Neural progenitor cell (in vitro differentiated cells): Measurements from ENCODE around the gene TRAPPC12. TPM values are rescaled to one million over a fixed set of nuclear protein-coding genes. Genes with fewer than 3 reads are reported as not detected.
A peak's percentile ranks its signal among the peaks of the same experiment; 100 is the strongest.

ENCODE experiments used
- DNase-seq: peaks from one replicate; pipeline ENCODE4 v3.0.0-alpha.2; 2016; ENCODE audit warnings: low spot score
- H2AFZ ChIP-seq: fragments of 200-600 bp; sonication (generic); replicated peaks from 2 replicates; pipeline ENCODE4 v1.6.1; 2016; ENCODE audit warnings: antibody characterized with exemption
- H3F3A ChIP-seq: fragments of 200-600 bp; sonication (generic); 2 replicates; pipeline ENCODE4 v1.6.1; 2016; ENCODE audit warnings: antibody characterized with exemption, low read depth
- H3K27ac ChIP-seq: fragments of 200-600 bp; sonication (generic); 2 replicates; pipeline ENCODE4 v1.5.1; 2016; ENCODE audit warnings: mild to moderate bottlenecking
- H3K27me3 ChIP-seq: fragments of 200-600 bp; sonication (generic); 2 replicates; pipeline ENCODE4 v1.6.1; 2016; ENCODE audit warnings: mild to moderate bottlenecking, moderate library complexity
- H3K36me3 ChIP-seq: fragments of 200-600 bp; sonication (generic); 2 replicates; pipeline ENCODE4 v1.5.1; 2016
- H3K4me1 ChIP-seq: fragments of 200-600 bp; sonication (generic); 2 replicates; pipeline ENCODE4 v1.6.1; 2016; ENCODE audit warnings: mixed run types
- H3K4me2 ChIP-seq: fragments of 200-600 bp; sonication (generic); 2 replicates; pipeline ENCODE4 v1.6.1; 2016
- H3K4me3 ChIP-seq: fragments of 200-600 bp; sonication (generic); 2 replicates; pipeline ENCODE4 v1.5.1; 2016
- H3K79me2 ChIP-seq: fragments of 200-600 bp; sonication (generic); 2 replicates; pipeline ENCODE4 v1.6.1; 2016; ENCODE audit warnings: low read depth
- H3K9ac ChIP-seq: fragments of 200-600 bp; sonication (generic); 2 replicates; pipeline ENCODE4 v1.6.1; 2016
- H3K9me3 ChIP-seq: fragments of 200-600 bp; sonication (generic); 2 replicates; pipeline ENCODE4 v1.5.1; 2016; ENCODE audit warnings: low read depth
- H4K20me1 ChIP-seq: fragments of 200-600 bp; sonication (generic); 2 replicates; pipeline ENCODE4 v1.6.1; 2016; ENCODE audit warnings: low read depth
- H3K27ac Mint-ChIP-seq: 3 replicates; pipeline ENCODE4 v1.8.0; 2021; ENCODE audit warnings: mixed read lengths
- H3K27me3 Mint-ChIP-seq: 2 replicates; pipeline ENCODE4 v1.8.0; 2022; ENCODE audit warnings: low read depth, mild to moderate bottlenecking, inconsistent platforms, moderate library complexity, mixed read lengths; ENCODE audit not compliant: insufficient read depth
- H3K36me3 Mint-ChIP-seq: 3 replicates; pipeline ENCODE4 v1.8.0; 2021; ENCODE audit warnings: mixed read lengths
- H3K4me1 Mint-ChIP-seq: 3 replicates; pipeline ENCODE4 v1.8.0; 2021; ENCODE audit warnings: mixed read lengths
- H3K4me3 Mint-ChIP-seq: 3 replicates; pipeline ENCODE4 v1.8.0; 2021; ENCODE audit warnings: mild to moderate bottlenecking, moderate library complexity, mixed read lengths
- H3K9me3 Mint-ChIP-seq: 3 replicates; pipeline ENCODE4 v1.8.0; 2020; ENCODE audit warnings: mixed read lengths
- CTCF ChIP-seq: fragments of 200-600 bp; sonication (generic); IDR thresholded peaks from 2 replicates; pipeline ENCODE4 v1.5.1; 2017; ENCODE audit warnings: antibody characterized with exemption, mild to moderate bottlenecking
- EZH2 ChIP-seq: fragments of 200-600 bp; sonication (generic); IDR thresholded peaks from 2 replicates; pipeline ENCODE4 v1.6.1; 2017; ENCODE audit warnings: antibody characterized with exemption, mild to moderate bottlenecking, moderate library complexity
- EZH2phosphoT487 ChIP-seq: fragments of 200-600 bp; sonication (generic); IDR thresholded peaks from 2 replicates; pipeline ENCODE4 v1.6.1; 2017; ENCODE audit warnings: antibody characterized with exemption
- total RNA-seq: library from RNA; depleted of rRNA; stranded (reverse); fragments of >200 nt; gene quantifications from 2 replicates; pipeline ENCODE4 v1.2.3, GENCODE V29; 2015; ENCODE audit warnings: low replicate concordance

TRAPPC12 gene
- total RNA-seq, 1 donor from 2014 or later: 59.5 TPM

GRCh38 chr2:3460831-3461800, 81.6 kb downstream of the TRAPPC12 start:
- H3K27ac Mint-ChIP-seq: no peak overlapping the region
- Histone ChIP-seq H3K9me3 (no peaks in the 10 kb centered on the region), H3K27ac (no peak overlapping the region), H3K79me2 (no peaks in the 10 kb centered on the region), H3K36me3 (no peaks in the 10 kb centered on the region), H3K27me3 (no peaks in the 10 kb centered on the region), H4K20me1 (peaks cover 7% of the 10 kb centered on the region), H3K4me1 (peaks cover 10% of the 10 kb centered on the region), H3K4me2 (no peak overlapping the region), H2AFZ (no peak overlapping the region), H3F3A (peaks cover 14% of the 10 kb centered on the region), H3K9ac (no peak overlapping the region), H3K4me3 (no peak overlapping the region)
- no peak overlapping the region for H3K4me3 Mint-ChIP-seq
- no peaks in the 10 kb centered on the region for H3K9me3 Mint-ChIP-seq
- peaks cover 24% of the 10 kb centered on the region for H3K4me1 Mint-ChIP-seq
- no peak for TF ChIP-seq EZH2phosphoT487
- no peak for TF ChIP-seq EZH2
- peaks cover 13% of the 10 kb centered on the region for H3K36me3 Mint-ChIP-seq
- peaks cover 7% of the 10 kb centered on the region for H3K27me3 Mint-ChIP-seq
- no peak for DNase-seq

GRCh38 chr2:3461801-3462492, 82.5 kb downstream of the TRAPPC12 start:
- no peak overlapping the region for H3K4me3 ChIP-seq
- H2AFZ ChIP-seq: no peak overlapping the region
- H3K9ac ChIP-seq: no peak overlapping the region
- no peaks in the 10 kb centered on the region for H3K9me3 Mint-ChIP-seq
- H3K9me3 ChIP-seq: no peaks in the 10 kb centered on the region
- H3K27ac ChIP-seq: no peak overlapping the region
- H4K20me1 ChIP-seq: peaks cover 7% of the 10 kb centered on the region
- H3K27me3 Mint-ChIP-seq: peaks cover 7% of the 10 kb centered on the region
- no peaks in the 10 kb centered on the region for H3K79me2 ChIP-seq
- H3K27ac Mint-ChIP-seq: no peak overlapping the region
- H3F3A ChIP-seq: peaks cover 14% of the 10 kb centered on the region
- peaks cover 10% of the 10 kb centered on the region for H3K4me1 ChIP-seq
- TF ChIP-seq EZH2phosphoT487: no peak
- TF ChIP-seq EZH2: no peak
- TF ChIP-seq CTCF: peak; percentile 88
- H3K36me3 Mint-ChIP-seq: peaks cover 9% of the 10 kb centered on the region
- peaks cover 24% of the 10 kb centered on the region for H3K4me1 Mint-ChIP-seq
- no peak overlapping the region for H3K4me2 ChIP-seq
- H3K36me3 ChIP-seq: no peaks in the 10 kb centered on the region
- no peaks in the 10 kb centered on the region for H3K27me3 ChIP-seq
- H3K4me3 Mint-ChIP-seq: no peak overlapping the region
- DNase-seq: peak; percentile 50

- H3K4me1 Mint-ChIP-seq: peaks cover 24% of the 10 kb centered on the region
- H3K27ac Mint-ChIP-seq: peak overlapping the region; percentile 8
- Histone ChIP-seq H3K36me3 (no peaks in the 10 kb centered on the region), H3K4me1 (peaks cover 10% of the 10 kb centered on the region), H3K9me3 (no peaks in the 10 kb centered on the region), H3K79me2 (no peaks in the 10 kb centered on the region), H3K27me3 (no peaks in the 10 kb centered on the region), H3K4me2 (no peak overlapping the region), H2AFZ (no peak overlapping the region), H3K27ac (no peak overlapping the region), H3K4me3 (no peak overlapping the region), H3F3A (peaks cover 14% of the 10 kb centered on the region), H3K9ac (no peak overlapping the region), H4K20me1 (peaks cover 7% of the 10 kb centered on the region)
- H3K27me3 Mint-ChIP-seq: peaks cover 7% of the 10 kb centered on the region
- no peaks in the 10 kb centered on the region for H3K9me3 Mint-ChIP-seq
- no peak for DNase-seq
- H3K4me3 Mint-ChIP-seq: no peak overlapping the region
- H3K36me3 Mint-ChIP-seq: peaks cover 8% of the 10 kb centered on the region
- no peak for TF ChIP-seq EZH2
- TF ChIP-seq EZH2phosphoT487: no peak
- no peak for TF ChIP-seq CTCF
Observed at GRCh38 chr2:3462493-3463104, 83.1 kb downstream of the TRAPPC12 start.
